Hepatocyte (in vitro differentiated cells): ENCODE measurements around the gene RAB1B. TPM values are rescaled to one million over a fixed set of nuclear protein-coding genes. Genes with fewer than 3 reads are reported as not detected.
A peak's percentile ranks its signal among the peaks of the same experiment; 100 is the strongest.
"Not testable (repeated sequence)": the region's sequence is repeated elsewhere in the genome, so short reads cannot be mapped to it uniquely, and the experiment has no call there.

Experiments used
- DNase-seq: peaks from one replicate; pipeline ENCODE4 v3.0.0-alpha.2; 2016; ENCODE audit warnings: low spot score
- H2AFZ ChIP-seq: fragments of 200-600 bp; sonication (generic); 2 replicates; pipeline ENCODE4 v1.6.0; 2016; ENCODE audit warnings: antibody characterized with exemption, mild to moderate bottlenecking
- H3K27ac ChIP-seq: fragments of 200-600 bp; sonication (generic); 2 replicates; pipeline ENCODE4 v1.5.1; 2016; ENCODE audit warnings: mild to moderate bottlenecking
- H3K27me3 ChIP-seq: fragments of 200-600 bp; sonication (generic); 2 replicates; pipeline ENCODE4 v1.6.1; 2016
- H3K36me3 ChIP-seq: fragments of 200-600 bp; sonication (generic); replicated peaks from 2 replicates; pipeline ENCODE4 v1.5.1; 2016; ENCODE audit warnings: low read depth; ENCODE audit not compliant: insufficient read depth
- H3K4me1 ChIP-seq: fragments of 200-600 bp; sonication (generic); 2 replicates; pipeline ENCODE4 v1.5.1; 2016; ENCODE audit warnings: mild to moderate bottlenecking, moderate library complexity; ENCODE audit not compliant: insufficient read depth
- H3K4me2 ChIP-seq: fragments of 200-600 bp; sonication (generic); 2 replicates; pipeline ENCODE4 v1.6.0; 2016
- H3K4me3 ChIP-seq: fragments of 200-600 bp; sonication (generic); 2 replicates; pipeline ENCODE4 v1.5.1; 2016; ENCODE audit warnings: mild to moderate bottlenecking
- H3K79me2 ChIP-seq: fragments of 200-600 bp; sonication (generic); 2 replicates; pipeline ENCODE4 v1.6.0; 2017; ENCODE audit warnings: mild to moderate bottlenecking
- H3K9me2 ChIP-seq: fragments of 200-600 bp; sonication (generic); replicated peaks from 2 replicates; pipeline ENCODE4 v1.6.0; 2017; ENCODE audit warnings: mild to moderate bottlenecking; ENCODE audit not compliant: insufficient read depth
- H3K9me3 ChIP-seq: fragments of 200-600 bp; sonication (generic); 2 replicates; pipeline ENCODE4 v1.5.1; 2016; ENCODE audit warnings: low read depth, mild to moderate bottlenecking
- H4K20me1 ChIP-seq: fragments of 200-600 bp; sonication (generic); 2 replicates; pipeline ENCODE4 v1.6.0; 2016; ENCODE audit warnings: mild to moderate bottlenecking; ENCODE audit not compliant: insufficient read depth, poor library complexity, severe bottlenecking
- EZH2 ChIP-seq: fragments of 200-600 bp; sonication (generic); IDR thresholded peaks from 2 replicates; pipeline ENCODE4 v1.6.1; 2016; ENCODE audit warnings: antibody characterized with exemption, mild to moderate bottlenecking, borderline replicate concordance
- EZH2phosphoT487 ChIP-seq: fragments of 200-600 bp; sonication (generic); IDR thresholded peaks from one replicate; pipeline ENCODE4 v1.6.1; 2018; ENCODE audit warnings: antibody characterized with exemption, mild to moderate bottlenecking, low read depth, moderate library complexity; ENCODE audit not compliant: unreplicated experiment, severe bottlenecking
- WGBS: methylation state at CpG from one replicate; pipeline ENCODE4 v1.1.6; 2016; ENCODE audit warnings: low lambda C conversion rate; ENCODE audit errors: missing lambda C conversion rate; 5-methylcytosine and 5-hydroxymethylcytosine counted together
- polyA plus RNA-seq: library from polyadenylated mRNA; unstranded; fragments of >200 nt; fragmentation: Nextera tagmentation; extraction: Ambion mirVana; gene quantifications from 2 replicates; pipeline ENCODE4 v1.2.1, GENCODE V29; 2016
- total RNA-seq: library from RNA; depleted of rRNA; stranded (reverse); fragments of >200 nt; gene quantifications from 2 replicates; pipeline ENCODE4 v1.2.3, GENCODE V29; 2014
- TF ChIP-seq, protein P1 (sequence below): fragments of 200-600 bp; sonication (generic); IDR thresholded peaks from 2 replicates; pipeline ENCODE4 v1.5.1; 2016; ENCODE audit warnings: antibody characterized with exemption, mild to moderate bottlenecking; ENCODE audit not compliant: poor library complexity

The RAB1B gene
- total and polyA plus RNA-seq, 2 experiments from 2014 or later = 19.9 to 88.4 TPM

DNA sequence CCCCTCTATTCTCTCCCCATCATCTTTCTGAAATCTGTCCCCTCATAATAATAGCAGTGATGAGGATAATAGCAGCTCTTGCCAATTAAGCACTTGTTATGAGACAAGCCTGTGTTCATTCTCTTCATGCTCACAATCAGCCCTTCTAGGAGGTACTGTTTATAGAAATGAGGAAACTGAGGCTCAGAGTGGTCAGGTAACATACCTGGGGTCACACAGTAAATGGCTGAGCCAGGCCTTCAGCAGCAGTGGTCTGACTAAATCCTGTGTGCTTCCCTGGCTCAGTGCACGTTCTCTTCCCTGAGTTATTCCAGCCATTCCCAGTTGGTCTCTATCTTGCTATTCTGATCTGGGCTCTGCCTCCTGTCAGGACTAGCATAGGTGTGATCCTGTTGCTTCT is 5.8 kb downstream of the RAB1B start:
- WGBS = 79% methylated on average over 1 of the region's 1 CpG
- no peak for DNase-seq
- Histone ChIP-seq H4K20me1 (peaks cover 21% of the 10 kb centered on the region), H3K4me3 (no peak overlapping the region), H3K9me3 (no peaks in the 10 kb centered on the region), H3K27me3 (no peaks in the 10 kb centered on the region), H3K27ac (no peak overlapping the region), H3K79me2 (peaks cover 28% of the 10 kb centered on the region), H3K4me2 (no peak overlapping the region), H2AFZ (no peak overlapping the region), H3K36me3 (no peaks in the 10 kb centered on the region), H3K4me1 (peaks cover 17% of the 10 kb centered on the region), H3K9me2 (no peaks in the 10 kb centered on the region)
- TF ChIP-seq EZH2 (no peak), EZH2phosphoT487 (no peak)
- TF ChIP-seq, protein P1, sequence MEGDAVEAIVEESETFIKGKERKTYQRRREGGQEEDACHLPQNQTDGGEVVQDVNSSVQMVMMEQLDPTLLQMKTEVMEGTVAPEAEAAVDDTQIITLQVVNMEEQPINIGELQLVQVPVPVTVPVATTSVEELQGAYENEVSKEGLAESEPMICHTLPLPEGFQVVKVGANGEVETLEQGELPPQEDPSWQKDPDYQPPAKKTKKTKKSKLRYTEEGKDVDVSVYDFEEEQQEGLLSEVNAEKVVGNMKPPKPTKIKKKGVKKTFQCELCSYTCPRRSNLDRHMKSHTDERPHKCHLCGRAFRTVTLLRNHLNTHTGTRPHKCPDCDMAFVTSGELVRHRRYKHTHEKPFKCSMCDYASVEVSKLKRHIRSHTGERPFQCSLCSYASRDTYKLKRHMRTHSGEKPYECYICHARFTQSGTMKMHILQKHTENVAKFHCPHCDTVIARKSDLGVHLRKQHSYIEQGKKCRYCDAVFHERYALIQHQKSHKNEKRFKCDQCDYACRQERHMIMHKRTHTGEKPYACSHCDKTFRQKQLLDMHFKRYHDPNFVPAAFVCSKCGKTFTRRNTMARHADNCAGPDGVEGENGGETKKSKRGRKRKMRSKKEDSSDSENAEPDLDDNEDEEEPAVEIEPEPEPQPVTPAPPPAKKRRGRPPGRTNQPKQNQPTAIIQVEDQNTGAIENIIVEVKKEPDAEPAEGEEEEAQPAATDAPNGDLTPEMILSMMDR = no peak

DNA sequence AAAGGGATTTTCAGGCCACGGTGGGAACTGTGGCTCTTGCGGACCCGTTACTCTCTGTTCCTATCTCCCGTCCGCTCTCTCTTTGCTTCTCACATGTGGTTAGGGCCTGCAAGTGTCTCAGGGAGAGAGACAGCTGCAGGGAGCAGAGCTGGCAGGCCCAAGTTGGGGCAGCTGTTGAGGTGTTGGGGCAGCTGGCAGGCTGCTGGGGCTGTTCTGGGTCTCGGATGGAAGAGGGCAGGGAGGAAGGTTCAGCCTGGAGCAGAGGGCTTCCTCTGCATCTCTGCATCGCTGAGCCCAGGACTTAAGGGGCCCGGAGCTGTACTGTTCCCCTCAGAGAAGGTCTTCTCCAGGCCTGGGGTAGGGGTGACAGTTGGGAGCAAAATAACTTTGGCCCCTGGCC is 7.0 kb downstream of the RAB1B start:
- no peaks in the 10 kb centered on the region for H3K36me3 ChIP-seq
- 98% methylated on average over 8 of the region's 8 CpGs for WGBS
- H4K20me1 ChIP-seq = peaks cover 10% of the 10 kb centered on the region
- H3K27me3 ChIP-seq = no peaks in the 10 kb centered on the region
- no peak for DNase-seq
- no peaks in the 10 kb centered on the region for H3K9me2 ChIP-seq
- TF ChIP-seq EZH2 (no peak), EZH2phosphoT487 (no peak)
- TF ChIP-seq, protein P1 = no peak
- no peak overlapping the region for H3K4me2 ChIP-seq
- H3K4me1 ChIP-seq = peaks cover 9% of the 10 kb centered on the region
- H3K27ac ChIP-seq = no peak overlapping the region
- H3K79me2 ChIP-seq = peaks cover 16% of the 10 kb centered on the region
- no peak overlapping the region for H3K4me3 ChIP-seq
- no peak overlapping the region for H2AFZ ChIP-seq
- no peaks in the 10 kb centered on the region for H3K9me3 ChIP-seq

- 94% methylated on average over 14 of the region's 14 CpGs for WGBS
- peaks cover 7% of the 10 kb centered on the region for H4K20me1 ChIP-seq
- no peak overlapping the region for H3K4me3 ChIP-seq
- no peaks in the 10 kb centered on the region for H3K9me3 ChIP-seq
- no peaks in the 10 kb centered on the region for H3K36me3 ChIP-seq
- peaks cover 9% of the 10 kb centered on the region for H3K79me2 ChIP-seq
- peaks cover 9% of the 10 kb centered on the region for H3K4me1 ChIP-seq
- H3K9me2 ChIP-seq = no peaks in the 10 kb centered on the region
- H3K27me3 ChIP-seq = no peaks in the 10 kb centered on the region
- no peak overlapping the region for H3K27ac ChIP-seq
- DNase-seq = no peak
- H3K4me2 ChIP-seq = no peak overlapping the region
- TF ChIP-seq, protein P1 = no peak
- TF ChIP-seq EZH2 (no peak), EZH2phosphoT487 (no peak)
- no peak overlapping the region for H2AFZ ChIP-seq
These were observed 7.7 kb downstream of the RAB1B start for GRCh38 chr11:66275984-66276612.

- 91% methylated on average over 9 of the region's 13 CpGs for WGBS
- not testable (repeated sequence) for H3K9me2 ChIP-seq, H3K79me2 ChIP-seq, H3K4me3 ChIP-seq, DNase-seq, H3K27ac ChIP-seq, H2AFZ ChIP-seq, H3K4me1 ChIP-seq, H3K9me3 ChIP-seq, H3K36me3 ChIP-seq, H3K4me2 ChIP-seq, H4K20me1 ChIP-seq, H3K27me3 ChIP-seq
These were observed 8.2 kb downstream of the RAB1B start for GRCh38 chr11:66276619-66277018.

DNA sequence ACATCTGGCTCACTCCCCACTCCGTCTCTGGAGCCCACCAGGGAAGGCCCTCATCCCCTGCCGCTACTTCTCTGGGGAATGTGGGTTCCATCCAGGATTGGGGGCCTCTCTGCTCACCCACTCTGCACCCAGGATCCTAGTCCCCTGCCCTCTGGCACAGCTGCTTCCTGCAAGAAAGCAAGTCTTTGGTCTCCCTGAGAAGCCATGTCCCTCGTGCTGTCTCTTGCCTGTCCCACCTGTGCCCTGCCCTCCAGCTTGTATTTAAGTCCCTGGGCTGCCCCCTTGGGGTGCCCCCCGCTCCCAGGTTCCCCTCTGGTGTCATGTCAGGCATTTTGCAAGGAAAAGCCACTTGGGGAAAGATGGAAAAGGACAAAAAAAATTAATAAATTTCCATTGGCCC is 8.6 kb downstream of the RAB1B start:
- not testable (repeated sequence) for H3K4me3 ChIP-seq, H3K9me3 ChIP-seq, H3K79me2 ChIP-seq, H3K36me3 ChIP-seq, DNase-seq, H2AFZ ChIP-seq, H3K27ac ChIP-seq, H3K9me2 ChIP-seq, H3K4me1 ChIP-seq, H3K27me3 ChIP-seq, H4K20me1 ChIP-seq
- WGBS = 70% methylated on average over 4 of the region's 4 CpGs
- peak overlapping the region; percentile 94 for H3K4me2 ChIP-seq
